ENCODE data around the gene FOXB2.

DNA sequence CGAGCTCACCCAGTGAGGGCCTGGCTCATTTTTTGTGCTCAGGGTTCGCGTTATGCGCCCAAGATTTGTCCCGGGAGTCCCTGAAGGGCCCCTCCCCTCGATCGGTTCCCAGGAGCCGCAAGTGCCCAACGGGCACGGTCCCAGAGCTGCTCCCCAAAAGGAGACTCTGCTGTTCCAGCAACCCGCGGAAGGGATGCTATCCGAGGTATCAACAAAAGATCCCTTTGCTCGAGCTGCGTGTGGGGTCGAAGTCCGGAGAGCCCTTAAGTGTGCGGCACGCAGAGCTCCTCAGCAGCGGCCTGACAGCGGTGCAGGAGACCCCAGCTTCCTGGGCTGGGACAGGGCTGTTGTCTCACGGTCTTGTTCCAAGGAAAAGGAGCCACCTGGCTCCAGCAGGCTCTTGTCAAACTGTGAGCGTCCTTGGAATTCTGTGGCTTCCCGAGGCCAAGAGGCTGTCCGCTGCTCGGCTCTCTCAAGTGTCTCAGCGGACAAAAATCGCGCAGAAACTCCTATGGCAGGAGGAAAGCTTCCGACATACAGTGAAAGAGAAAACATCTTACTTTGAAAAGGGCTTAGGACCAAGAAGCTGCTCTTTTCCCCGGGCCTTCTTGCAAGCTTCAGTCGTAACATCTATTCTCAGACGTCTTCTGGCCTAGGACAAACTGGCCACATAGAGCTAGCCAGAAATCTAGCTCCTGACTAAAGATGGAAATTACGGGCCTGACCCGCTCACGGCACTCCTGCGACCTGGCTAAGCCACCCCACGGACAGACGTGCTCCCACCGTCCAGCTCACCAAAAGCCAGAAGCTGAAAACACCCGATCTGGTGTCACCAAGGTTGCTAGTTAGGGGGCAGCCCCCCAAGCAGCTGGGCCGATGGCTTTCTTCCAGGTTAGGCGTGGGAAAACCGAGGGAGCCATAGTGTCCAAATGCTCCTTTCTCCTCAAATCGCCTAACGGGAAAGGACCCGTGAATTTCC lies 2.6 kb upstream of the FOXB2 start:
- TF ChIP-seq, protein P1, sequence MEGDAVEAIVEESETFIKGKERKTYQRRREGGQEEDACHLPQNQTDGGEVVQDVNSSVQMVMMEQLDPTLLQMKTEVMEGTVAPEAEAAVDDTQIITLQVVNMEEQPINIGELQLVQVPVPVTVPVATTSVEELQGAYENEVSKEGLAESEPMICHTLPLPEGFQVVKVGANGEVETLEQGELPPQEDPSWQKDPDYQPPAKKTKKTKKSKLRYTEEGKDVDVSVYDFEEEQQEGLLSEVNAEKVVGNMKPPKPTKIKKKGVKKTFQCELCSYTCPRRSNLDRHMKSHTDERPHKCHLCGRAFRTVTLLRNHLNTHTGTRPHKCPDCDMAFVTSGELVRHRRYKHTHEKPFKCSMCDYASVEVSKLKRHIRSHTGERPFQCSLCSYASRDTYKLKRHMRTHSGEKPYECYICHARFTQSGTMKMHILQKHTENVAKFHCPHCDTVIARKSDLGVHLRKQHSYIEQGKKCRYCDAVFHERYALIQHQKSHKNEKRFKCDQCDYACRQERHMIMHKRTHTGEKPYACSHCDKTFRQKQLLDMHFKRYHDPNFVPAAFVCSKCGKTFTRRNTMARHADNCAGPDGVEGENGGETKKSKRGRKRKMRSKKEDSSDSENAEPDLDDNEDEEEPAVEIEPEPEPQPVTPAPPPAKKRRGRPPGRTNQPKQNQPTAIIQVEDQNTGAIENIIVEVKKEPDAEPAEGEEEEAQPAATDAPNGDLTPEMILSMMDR (IDR thresholded peaks at IDR 0.05) = no peak
- no peak for TF ChIP-seq POLR2A (IDR thresholded peaks at IDR 0.05)
